ENCODE measurements around the gene KRTAP19-7.
A peak's percentile ranks its signal among the peaks of the same experiment; 100 is the strongest.

Gene KRTAP19-7

GRCh38 chr21:30561264-30561895 lies at the start of gene KRTAP19-7:
KRTAP19-7 (minus strand) TSS chr21:30561314; CDS start chr21:30561289, 25 bp downstream.
- DNase-seq (ENCODE audit: low spot score) = no peak

- no peak for DNase-seq (ENCODE audit: low spot score)
These were observed 44.9 kb upstream of the KRTAP19-7 start for GRCh38 chr21:30605968-30606367.

- DNase-seq (ENCODE audit: low spot score) = no peak
These were observed 39.7 kb upstream of the KRTAP19-7 start, which contains the start of gene KRTAP22-1 for GRCh38 chr21:30600787-30601186. KRTAP22-1 (plus strand) TSS chr21:30601087.

- no peak for DNase-seq (ENCODE audit: low spot score)
These were observed 37.7 kb upstream of the KRTAP19-7 start, which contains the start of gene KRTAP6-2 for GRCh38 chr21:30598802-30599201. KRTAP6-2 (minus strand) TSS chr21:30598902; CDS start chr21:30598874, 28 bp downstream.

GRCh38 chr21:30592140-30592539 lies 31.0 kb upstream of the KRTAP19-7 start, which contains the start of gene KRTAP6-3:
KRTAP6-3 (plus strand) TSS chr21:30592440; CDS start chr21:30592446, 6 bp downstream.
- no peak for DNase-seq (ENCODE audit: low spot score)

- no peak for DNase-seq (ENCODE audit: low spot score)
These were observed 29.2 kb upstream of the KRTAP19-7 start, which contains the start of gene KRTAP22-2 for GRCh38 chr21:30590297-30590696. KRTAP22-2 (minus strand) TSS chr21:30590397.

GRCh38 chr21:30582870-30583269 lies 21.8 kb upstream of the KRTAP19-7 start:
- no peak for DNase-seq (ENCODE audit: low spot score)

GRCh38 chr21:30580132-30580531 lies 19.0 kb upstream of the KRTAP19-7 start:
- peak; percentile 19 for DNase-seq (ENCODE audit: low spot score)

- DNase-seq (ENCODE audit: low spot score) = peak; percentile 30
These were observed 18.2 kb upstream of the KRTAP19-7 start for GRCh38 chr21:30579346-30579745.

GRCh38 chr21:30577766-30578165 lies 16.7 kb upstream of the KRTAP19-7 start:
- DNase-seq (ENCODE audit: low spot score) = no peak

GRCh38 chr21:30567617-30568016 lies 6.5 kb upstream of the KRTAP19-7 start:
- DNase-seq (ENCODE audit: low spot score) = no peak

GRCh38 chr21:30563630-30564029 lies 2.5 kb upstream of the KRTAP19-7 start:
- DNase-seq (ENCODE audit: low spot score) = no peak

GRCh38 chr21:30563072-30563471 lies 2.0 kb upstream of the KRTAP19-7 start:
- DNase-seq (ENCODE audit: low spot score) = no peak

GRCh38 chr21:30561957-30562356 lies 843 bp upstream of the KRTAP19-7 start:
- no peak for DNase-seq (ENCODE audit: low spot score)

- DNase-seq (ENCODE audit: low spot score) = no peak
These were observed 6.0 kb downstream of the KRTAP19-7 start for GRCh38 chr21:30555095-30555494.

GRCh38 chr21:30552782-30553181 lies 8.3 kb downstream of the KRTAP19-7 start:
- no peak for DNase-seq (ENCODE audit: low spot score)

GRCh38 chr21:30541764-30542163 lies 19.4 kb downstream of the KRTAP19-7 start, which contains the start of gene KRTAP19-6:
KRTAP19-6 (minus strand) TSS chr21:30541864; CDS start chr21:30541833, 31 bp downstream.
- DNase-seq (ENCODE audit: low spot score) = no peak

- no peak for DNase-seq (ENCODE audit: low spot score)
These were observed 42.2 kb downstream of the KRTAP19-7 start for GRCh38 chr21:30518876-30519275.

- DNase-seq (ENCODE audit: low spot score) = no peak
These were observed 45.4 kb downstream of the KRTAP19-7 start for GRCh38 chr21:30515681-30516080.
